Fibroblast of mammary gland (primary cell): ENCODE measurements around the gene MFSD6L.
A peak's percentile ranks its signal among the peaks of the same experiment; 100 is the strongest.

Experiments used
- DNase-seq: peaks from one replicate; pipeline ENCODE4 v3.0.0-alpha.2; 2010; ENCODE audit warnings: low read depth
- H3K4me3 ChIP-seq: 2 replicates; pipeline ENCODE4 v1.5.1; 2011; ENCODE audit warnings: low read depth, mild to moderate bottlenecking, low read length, moderate library complexity; ENCODE audit not compliant: control insufficient read depth
- CTCF ChIP-seq: conservative IDR thresholded peaks from 2 replicates; pipeline ENCODE4 v1.5.1; 2011; ENCODE audit warnings: low read depth, low read length, inconsistent platforms; ENCODE audit not compliant: control insufficient read depth, insufficient read depth

The MFSD6L gene

DNA sequence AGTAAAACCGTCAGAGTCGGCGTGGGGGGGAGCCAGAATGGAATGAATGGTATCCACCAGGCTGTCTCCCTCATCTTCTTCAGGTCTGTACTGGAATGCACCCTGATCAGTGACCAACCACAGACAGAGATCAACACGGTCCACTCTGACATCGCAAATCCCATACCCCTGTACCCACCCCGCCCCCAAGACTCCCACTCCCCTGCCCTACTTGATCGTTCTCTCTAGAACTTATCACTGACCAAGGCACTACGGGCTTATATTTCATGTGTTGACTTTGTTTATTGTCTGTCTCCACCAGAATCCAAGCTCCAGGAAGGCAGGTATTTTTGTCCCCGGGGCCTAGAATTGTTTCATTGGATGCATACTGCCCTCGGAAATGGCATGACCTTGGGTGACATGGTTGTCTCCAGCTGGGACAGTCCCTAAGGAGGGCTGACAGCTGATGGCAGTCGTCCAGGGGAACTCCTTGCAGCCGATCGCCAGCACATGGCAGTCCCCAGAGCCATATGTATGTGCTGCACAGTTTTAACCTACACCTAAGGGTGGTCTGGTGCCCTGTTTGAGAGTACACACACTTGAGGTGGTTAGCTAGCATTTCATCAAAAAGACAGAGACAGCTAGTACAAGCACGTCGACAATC, 526 bp upstream of the MFSD6L start:
- no peak for TF ChIP-seq CTCF
- DNase-seq: no peak
- H3K4me3 ChIP-seq: no peak overlapping the region

GRCh38 chr17:8798176-8798845, 854 bp downstream of the MFSD6L start:
- TF ChIP-seq CTCF: no peak
- no peak for DNase-seq
- H3K4me3 ChIP-seq: no peak overlapping the region

- no peak for TF ChIP-seq CTCF
- no peak overlapping the region for H3K4me3 ChIP-seq
- no peak for DNase-seq
Observed at GRCh38 chr17:8797621-8798175, 1.5 kb downstream of the MFSD6L start.

DNA sequence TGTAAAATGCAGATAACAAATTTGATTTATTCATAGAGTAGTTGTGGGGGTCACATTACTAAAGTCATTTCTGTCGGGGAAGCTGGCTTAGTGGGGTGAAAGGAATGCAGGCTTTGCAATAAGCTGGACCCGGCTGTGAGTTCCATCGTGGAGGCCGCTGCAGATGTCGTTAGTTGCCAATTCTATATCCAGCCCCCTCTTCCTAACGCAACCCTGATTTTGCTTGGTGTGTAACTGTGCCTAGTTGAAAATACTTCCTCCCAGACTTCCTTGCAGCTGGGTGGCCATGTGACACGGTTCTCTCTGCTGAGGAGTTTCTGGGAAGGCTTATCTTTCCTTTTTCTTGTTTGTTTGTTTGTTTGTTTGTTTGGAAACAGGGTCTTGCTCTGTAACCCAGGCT, 4.5 kb downstream of the MFSD6L start:
- peak; percentile 8 for DNase-seq
- no peak for TF ChIP-seq CTCF
- no peak overlapping the region for H3K4me3 ChIP-seq

GRCh38 chr17:8793649-8794048, 5.5 kb downstream of the MFSD6L start:
- TF ChIP-seq CTCF: no peak
- no peak for DNase-seq
- H3K4me3 ChIP-seq: no peak overlapping the region

GRCh38 chr17:8792646-8793045, 6.5 kb downstream of the MFSD6L start:
- no peak for TF ChIP-seq CTCF
- no peak overlapping the region for H3K4me3 ChIP-seq

More at GRCh38 chr17:8792646-8793045, 6.5 kb downstream of the MFSD6L start:
- no peak for DNase-seq
